ENCODE results near the gene CPS1.

CPS1 gene

DNA sequence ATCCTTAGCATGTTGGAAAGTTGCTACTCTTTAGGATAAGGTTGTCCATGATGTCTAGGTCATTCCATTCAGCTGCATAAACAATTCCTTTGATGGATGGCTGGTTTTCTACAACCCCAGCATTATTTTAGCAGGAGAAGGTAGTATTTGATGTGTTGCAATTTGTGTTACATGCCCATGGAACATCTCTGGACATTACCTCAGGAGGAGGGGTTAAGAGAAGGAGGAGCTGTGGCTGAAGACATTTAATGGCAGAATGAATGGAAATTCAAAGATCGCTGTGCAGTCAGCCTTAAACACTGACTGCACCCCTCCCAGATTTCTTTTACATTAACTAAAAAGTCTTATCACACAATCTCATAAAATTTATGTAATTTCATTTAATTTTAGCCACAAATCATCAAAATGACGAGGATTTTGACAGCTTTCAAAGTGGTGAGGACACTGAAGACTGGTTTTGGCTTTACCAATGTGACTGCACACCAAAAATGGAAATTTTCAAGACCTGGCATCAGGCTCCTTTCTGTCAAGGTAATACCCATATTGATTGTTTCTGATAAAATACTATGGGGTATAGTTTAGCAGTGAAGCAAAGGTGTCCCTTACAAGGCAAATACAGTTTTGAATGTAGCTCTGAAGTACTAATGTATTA lies at the start of gene CPS1:
TSS of gene CPS1 (plus strand) at position 271 of the 652 bp plus-strand sequence. CDS start at position 406, 135 bp downstream.
- no peak for DNase-seq (ENCODE audit: low spot score)

DNA sequence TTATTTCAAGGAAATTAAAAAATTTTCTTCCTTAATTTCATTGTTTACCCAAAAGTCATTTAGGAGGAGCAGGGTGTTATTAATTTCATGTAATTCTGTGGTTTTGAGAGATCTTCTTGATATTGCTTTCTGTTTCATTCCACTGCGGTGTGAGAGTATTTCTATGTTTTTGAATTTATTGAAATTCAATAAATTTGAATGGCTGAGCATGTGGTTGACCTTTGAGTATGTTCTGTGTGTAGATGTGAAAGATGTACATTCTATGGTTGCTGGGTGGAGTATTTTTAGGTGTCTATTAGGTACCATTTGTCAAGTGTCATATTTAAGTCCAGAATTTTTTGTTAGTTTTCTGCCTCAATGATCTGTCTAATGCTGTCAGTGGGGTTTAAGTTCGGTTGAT lies 40.5 kb upstream of the CPS1 start:
- no peak for DNase-seq (ENCODE audit: low spot score)

DNA sequence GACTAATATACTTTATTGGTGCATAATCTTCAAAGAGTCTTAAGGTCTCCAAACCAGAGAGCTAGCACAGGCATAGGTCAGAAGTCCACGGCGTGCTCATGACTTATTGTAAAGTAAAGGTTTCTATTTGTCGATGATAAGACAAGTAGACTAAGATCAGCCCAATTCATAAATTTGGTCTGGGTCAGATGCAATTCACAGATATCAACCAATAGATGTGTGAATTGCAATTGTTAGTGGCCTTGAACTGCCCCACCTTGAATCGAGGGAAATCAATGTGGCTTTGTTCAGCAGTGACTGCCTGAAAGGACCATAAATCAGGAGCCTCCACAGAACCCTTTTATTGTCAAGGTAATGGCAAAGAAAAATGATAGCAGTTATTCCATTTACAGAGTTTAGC lies 39.1 kb upstream of the CPS1 start:
- DNase-seq (ENCODE audit: low spot score): no peak

DNA sequence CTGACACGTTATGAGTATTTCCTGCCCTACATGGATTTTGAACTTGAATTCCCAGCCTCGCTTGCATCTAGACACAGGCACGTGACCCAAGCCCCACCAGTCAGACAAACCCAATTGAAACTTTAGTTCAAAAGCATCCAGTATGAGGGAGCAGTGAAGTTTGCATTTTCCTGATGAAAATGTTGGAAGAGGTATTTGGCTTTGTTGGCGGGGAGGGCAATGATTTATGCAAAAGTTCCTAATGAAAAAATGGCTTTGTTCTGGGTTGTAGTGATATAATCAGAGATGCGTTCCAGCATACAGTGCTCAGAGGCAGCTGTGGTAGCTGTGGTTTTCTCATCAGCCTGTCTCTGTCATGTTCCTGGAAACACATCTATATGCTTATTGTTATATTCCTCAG lies 36.8 kb upstream of the CPS1 start:
- DNase-seq (ENCODE audit: low spot score): peak; percentile 51

DNA sequence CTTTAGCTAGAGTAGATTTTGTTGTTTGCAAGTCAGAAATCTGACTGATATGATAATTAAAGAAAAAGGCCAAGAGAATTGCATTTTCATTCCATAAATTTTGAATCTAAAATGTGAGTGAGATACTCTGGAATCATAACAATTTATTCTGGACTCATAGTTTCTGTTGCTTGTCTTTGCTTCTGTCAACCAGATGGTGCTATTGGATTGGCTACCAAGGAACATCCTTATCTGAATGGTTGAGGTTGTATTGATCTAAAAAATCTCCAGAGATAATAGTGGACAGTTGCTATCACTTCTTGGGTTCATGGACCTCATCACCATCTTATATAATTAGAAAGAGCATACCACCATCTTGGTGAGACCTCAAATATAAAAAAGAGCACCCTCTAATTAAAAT lies 34.0 kb upstream of the CPS1 start:
- DNase-seq (ENCODE audit: low spot score): peak; percentile 23

DNA sequence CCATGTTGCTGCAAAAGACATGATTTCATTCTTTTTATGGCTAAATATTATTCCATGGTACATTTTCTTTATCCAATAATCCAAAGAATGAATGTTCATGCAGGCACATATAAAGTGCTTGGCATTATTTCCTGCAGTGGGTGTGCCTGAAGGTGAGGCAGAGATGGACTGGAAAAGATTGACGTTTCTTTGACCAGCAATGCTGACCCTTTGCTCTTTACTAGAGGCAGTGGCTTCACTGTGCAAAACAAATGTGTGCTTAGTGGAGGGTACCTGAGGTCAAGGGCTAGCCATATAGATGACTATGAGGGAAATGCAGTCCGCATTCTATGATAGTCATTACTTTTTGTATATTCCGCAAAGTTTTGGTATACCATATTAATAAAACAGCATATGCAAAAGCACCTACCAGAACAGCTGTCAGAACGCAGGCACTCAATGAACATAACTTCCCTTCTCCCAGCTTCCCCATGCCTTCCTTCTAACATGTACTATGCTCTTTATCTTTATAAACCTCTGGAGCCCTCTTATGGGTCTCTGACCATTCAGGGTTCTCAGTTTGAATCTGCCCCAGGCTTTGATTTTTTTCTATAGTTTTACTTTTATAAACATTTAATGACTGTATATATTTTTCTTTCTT lies 32.6 kb upstream of the CPS1 start:
- no peak for DNase-seq (ENCODE audit: low spot score)

DNA sequence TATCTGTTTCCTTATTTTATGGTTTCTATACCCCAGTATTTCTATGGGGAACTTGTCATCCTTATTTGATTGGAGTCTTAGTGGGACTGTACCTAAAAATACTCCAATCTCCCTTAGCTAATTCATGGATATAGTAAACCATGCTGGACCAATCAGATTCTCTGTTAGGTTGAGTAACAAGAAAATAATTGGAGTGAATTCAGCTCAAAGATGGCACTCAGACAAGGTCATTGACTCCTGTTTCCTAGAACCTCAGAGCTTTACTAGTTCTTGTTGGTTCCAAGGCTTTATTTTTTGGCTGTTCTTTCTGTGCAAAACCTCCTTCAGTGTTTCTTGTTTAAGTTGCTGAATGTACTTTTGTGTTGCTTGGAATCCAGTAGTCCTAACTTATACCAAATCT lies 31.9 kb upstream of the CPS1 start:
- DNase-seq (ENCODE audit: low spot score): no peak

DNA sequence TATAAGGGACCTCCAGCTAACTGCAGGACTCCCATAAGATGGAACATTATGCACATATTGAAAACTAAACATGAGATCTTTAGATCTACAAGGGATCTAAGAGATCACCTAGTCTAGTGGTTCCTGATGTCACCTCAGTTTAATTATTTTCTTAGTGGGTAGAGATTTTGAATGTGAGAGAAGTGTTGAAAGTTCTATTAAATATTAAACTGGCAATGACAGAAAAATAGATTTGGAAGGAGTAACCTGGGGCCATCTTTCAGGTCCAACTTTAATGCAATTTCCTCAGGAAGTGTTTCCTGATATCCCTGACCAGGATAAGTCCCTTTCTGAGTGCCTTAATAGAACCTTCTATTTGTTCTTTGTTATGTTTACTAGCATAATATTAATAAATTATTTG lies 29.1 kb upstream of the CPS1 start:
- no peak for DNase-seq (ENCODE audit: low spot score)

DNA sequence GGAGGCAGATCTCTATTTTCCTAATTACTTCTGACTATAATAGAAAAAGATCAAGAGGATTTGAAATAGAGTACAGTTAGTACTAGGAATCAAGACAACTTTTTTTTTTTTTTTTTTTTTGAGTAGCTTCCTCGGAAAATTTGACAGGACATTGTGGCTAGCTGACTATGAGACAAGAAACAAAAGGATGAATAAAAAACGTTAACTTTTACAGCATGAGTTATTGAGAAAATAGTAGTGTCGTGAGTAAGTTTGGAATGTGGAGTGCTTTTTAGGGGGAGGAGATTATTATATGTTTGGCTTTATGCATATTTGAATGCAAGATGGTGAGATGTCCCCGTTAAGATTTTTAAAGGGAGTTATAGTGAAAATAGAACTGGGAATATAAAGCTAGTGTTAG lies 27.7 kb upstream of the CPS1 start:
- no peak for DNase-seq (ENCODE audit: low spot score)

DNA sequence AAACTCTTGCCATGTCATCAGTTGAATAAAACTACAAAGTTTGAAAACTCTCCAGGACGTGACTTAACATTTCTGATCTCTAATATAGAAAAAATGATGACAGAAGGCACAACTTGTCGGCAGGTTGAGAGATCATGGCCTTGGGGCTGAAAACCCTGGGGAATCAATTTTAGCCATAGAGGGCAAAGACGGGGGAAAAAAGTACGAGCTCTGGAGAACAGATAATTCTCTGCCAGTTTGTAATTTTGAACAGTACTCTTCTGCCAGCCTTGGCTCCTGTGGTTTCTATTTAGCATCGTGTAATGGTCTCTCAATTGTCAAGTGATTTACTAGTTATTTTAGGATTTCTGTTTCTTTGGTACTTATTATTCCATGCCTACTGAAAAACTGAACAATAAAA lies 25.3 kb upstream of the CPS1 start:
- no peak for DNase-seq (ENCODE audit: low spot score)

DNA sequence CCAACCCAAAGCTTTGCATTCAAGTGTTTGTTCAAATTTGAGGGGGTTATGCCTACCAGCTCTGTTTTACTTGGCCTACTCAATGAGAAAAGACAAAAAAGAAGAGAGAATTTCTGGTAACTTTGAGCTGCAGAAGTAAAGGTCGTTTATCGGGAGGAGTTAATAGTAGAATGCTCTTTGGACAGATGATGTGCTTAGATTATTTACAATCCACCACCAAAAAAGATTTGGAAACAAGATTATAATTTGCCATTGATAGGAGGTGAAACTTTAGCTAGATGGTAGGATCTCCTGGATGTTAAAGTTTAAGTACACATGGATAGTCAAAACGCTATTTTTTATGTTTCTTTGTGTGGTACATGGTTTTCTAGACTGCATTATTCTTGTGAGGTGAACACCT lies 24.9 kb upstream of the CPS1 start:
- no peak for DNase-seq (ENCODE audit: low spot score)

DNA sequence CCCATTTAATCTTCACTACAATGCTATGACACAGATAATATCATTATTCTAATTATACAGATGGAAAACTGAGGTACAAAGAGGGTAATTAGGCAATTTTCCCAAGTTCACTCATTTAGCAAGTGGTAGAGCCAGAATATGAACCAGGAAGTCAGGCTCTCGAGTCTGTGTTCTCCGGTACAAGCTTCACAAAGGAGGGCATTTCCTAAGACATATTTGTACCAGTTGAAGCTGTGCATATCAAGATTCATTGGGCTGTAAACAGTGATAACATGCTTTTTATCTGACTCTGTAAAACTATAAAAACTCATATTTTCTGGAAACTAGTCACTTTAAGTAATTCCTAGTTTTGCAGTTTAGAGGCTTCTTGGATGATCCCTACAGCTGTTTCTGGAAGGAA lies 23.0 kb upstream of the CPS1 start:
- DNase-seq (ENCODE audit: low spot score): no peak

DNA sequence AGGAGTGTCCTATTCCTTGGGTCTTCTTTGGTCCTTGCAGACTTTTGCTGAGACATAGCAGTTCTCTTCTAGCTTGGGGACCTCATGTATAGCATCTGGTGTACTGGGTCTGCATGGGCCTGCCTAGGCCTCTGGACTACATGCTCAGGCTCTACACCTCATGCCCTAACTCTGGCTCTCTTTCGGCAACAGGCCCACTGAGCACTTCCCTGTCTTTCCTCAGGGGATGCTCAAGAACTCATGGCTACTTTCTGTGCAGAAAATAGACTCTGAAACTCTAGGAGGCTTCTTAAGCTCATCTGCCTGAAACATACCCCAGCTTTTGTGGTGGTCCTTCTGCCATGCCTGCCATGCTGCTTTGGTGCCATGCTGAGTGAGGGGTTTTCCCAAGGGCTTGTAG lies 21.5 kb upstream of the CPS1 start:
- DNase-seq (ENCODE audit: low spot score): no peak

DNA sequence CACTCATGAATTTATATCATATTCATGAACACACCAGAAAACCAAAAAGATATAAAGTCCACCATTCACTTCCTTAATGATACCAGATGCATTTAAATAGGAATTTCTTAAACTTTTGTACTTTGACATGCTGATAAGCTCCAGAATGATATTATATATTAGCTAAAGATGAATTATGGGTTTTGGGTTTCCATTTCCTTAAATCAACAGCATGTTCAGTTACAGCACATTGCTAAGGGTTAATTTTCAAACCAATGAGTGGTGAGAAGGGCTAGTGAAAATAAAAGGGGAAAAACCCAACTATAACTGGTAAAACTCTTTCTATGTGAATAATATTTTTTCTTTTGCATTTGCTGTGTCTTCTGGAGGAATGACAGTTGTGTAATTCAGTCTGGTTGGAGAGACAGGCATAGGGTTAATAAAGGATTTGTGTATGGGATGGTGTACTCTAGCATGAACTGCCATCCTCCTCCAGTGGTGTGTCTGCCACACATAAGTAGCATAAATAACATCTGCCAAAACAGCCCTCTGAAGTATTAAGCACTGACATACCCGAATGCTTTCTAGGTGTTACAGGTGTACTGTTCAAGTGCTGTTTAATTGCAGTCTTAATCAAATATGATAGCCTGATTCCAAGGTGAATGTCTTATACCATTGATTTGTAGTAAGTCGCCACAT lies 19.3 kb upstream of the CPS1 start:
- no peak for DNase-seq (ENCODE audit: low spot score)

DNA sequence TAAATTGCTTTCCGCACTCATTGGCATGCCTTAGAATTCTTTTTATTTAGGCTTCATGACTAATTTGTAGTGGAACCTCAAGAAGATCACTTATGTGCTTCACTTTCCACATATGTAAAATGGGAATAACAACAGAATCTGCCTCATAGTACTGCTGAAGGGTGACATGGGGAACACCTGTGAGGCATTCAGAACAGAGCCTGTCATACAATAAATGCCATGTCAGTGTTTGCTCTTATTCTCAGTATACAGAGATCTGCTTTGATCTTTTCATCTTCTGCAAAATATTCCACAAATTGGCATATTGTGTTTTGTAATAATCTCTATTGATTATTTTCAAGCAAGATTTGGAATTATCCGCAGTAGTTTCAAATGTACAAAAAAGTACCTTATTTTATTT lies 17.4 kb upstream of the CPS1 start:
- DNase-seq (ENCODE audit: low spot score): no peak

DNA sequence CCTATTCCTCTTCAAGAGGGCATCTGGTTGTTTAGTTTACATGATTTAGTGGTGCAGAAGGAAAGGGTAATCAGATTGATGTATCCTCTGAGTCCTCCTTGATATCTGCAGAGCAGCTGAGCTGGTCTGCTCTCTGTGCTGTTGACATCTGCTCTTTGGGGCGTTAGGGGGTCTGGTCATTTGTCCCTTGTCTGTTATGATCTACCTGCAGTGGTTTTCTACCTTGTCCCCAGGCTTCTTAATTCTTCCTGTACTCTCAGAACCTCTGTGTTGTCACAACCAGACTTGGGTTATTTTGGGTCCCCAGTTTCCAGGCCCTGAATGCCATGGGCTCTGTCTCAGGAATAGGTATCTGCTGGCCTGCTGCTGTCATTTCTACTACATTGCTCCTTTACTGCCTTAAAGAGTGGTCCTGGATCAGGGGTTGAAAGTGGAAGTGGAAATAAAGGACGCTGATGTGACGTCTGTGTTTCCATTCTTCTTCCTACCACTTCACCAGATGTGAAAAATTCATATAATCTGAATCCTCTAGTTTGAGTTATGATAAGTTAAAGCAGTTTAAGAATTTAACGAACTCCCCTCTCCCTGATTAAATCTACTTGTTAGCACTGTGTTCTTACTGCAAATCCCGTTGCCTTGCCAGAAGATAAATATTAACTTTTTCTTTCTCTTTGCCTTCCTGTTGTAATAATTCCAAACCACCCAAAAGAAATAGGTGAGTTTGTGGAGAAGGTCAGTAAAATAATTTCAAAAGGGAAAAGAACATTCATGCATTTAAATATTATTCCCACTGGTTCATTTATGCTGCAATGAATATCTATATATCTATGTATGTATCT lies 16.6 kb upstream of the CPS1 start:
- no peak for DNase-seq (ENCODE audit: low spot score)

DNA sequence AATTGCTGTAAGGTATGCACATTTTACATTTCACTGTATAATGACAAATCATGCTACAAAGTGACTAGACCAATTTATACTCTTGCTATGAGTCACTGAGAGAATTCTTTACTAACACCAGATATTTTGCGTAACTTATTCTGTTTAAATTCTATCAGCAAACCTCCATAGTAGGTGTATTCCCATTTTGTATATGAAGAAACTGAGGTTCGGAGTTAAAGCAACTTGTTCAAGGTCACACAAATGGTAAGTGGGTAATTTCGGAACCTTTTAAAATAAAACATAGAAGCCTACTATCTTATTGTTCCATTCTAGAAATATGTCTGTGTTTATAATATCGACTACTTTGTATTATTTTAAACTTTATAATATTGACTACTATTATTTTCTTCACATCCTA lies 15.9 kb upstream of the CPS1 start:
- no peak for DNase-seq (ENCODE audit: low spot score)

DNA sequence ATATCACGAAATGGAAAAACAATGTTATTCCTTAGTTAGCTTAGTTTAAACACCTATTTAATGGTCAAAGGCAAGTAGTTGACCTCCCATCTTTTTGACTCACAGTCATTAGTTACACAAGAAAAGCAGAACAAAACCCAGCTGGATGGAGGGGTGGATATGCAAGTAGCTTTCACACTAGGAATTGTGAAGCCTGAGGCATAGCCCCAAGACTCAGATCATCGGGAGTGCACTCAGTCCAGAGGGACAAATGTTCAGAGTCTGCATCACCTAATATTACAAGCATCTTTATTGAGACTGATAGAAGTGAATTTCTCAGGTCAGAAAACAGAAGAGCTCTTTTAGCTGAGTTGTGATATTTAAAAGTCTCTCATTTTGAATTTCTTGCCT lies 15.5 kb upstream of the CPS1 start:
- DNase-seq (ENCODE audit: low spot score): no peak

DNA sequence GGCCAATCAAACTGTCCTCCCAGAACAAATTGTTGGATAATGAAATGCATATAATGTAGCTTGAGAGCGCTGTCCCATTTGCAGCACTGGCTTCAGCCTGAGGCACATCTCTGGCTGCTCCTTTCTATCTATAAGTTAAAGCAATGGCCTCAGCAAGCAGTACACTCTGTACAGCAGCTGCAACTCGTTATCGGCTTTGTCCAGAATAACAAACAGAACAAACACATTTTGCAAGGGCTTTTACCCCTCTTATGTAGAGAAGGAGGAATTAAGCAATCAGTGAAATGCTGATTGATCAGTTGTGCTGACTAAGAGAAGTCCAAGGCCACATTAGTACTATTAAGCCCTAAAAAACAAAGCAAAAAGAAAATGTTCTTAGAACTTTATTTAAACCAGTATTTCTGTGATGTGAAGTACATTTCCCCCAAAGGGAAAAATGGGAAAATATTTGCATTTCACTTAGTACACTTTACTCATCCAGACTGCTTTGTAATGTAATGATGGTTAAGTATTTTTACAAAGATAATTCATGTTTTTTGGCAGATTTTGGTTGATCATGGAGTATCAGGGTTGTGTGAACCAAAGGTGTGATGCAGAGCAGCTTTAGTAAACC lies 15.0 kb upstream of the CPS1 start:
- no peak for DNase-seq (ENCODE audit: low spot score)

DNA sequence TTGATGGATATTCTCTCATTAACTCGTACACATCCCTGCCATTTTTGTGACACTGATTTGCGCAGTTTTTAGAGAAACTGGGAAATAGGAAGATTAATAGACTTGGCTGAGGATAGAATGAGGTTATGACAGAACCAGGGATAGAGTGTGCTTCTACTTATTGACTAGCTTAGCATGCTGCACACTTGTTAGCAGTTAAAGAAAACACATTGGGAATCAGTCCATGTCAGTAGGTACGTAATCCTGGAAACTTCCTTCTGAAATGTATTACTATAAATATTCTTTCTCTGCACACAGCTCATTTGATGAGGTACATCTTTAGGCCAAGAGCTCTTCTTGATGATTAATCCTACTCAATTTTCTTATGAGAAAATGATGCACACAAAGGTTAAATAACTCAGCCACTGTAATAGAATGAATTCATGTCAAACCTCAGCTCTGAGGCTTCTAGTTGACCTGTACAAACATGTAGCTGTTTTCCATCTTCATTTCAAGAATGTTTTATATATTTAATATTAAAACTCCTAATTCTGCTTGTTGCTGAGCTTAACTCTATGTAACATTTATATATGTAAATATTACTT lies 12.3 kb upstream of the CPS1 start:
- no peak for DNase-seq (ENCODE audit: low spot score)

DNA sequence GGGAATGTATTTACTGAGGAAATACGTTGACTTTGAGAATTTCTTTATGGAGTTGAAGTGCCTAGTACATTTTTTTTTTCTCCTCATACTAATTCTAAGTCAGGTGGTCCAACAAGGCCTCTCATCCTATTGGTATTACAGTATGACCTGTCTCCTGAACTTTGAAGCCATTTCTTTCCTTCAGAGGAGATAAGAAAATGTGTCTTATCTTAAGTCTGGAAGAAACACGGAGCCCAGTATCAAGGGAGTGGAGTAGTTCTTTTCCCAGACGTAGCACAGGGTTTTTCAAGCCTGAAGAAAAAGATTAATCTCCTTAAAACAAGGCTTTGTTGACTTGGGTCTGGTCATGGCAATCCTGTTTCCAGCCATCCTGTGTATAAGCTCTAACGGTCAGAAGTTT lies 11.6 kb upstream of the CPS1 start:
- no peak for DNase-seq (ENCODE audit: low spot score)

All from pons (tissue), 1 donor.